Naive thymus-derived CD4-positive, alpha-beta T cell (primary cell): Measurements from ENCODE around the gene S100A14. TPM values are rescaled to one million over a fixed set of nuclear protein-coding genes. Genes with fewer than 3 reads are reported as not detected.

Experiments
- ATAC-seq: fragments of 150-1000 bp; cut with Tn5 transposase; 2 replicates; pipeline ENCODE4 v1.10.0; 2021; ENCODE audit warnings: mild to moderate bottlenecking, moderate library complexity
- CTCF ChIA-PET: fragments of 350-600 bp; sonication (Branson Sonifier 250); formaldehyde crosslinking; loops from one replicate; lab custom pipeline; 2021; ENCODE audit warnings: antibody characterized with exemption; lab: Charles Lee
- POLR2A ChIA-PET: fragments of 350-600 bp; sonication (Branson Sonifier 250); formaldehyde crosslinking; loops from one replicate; lab custom pipeline; 2021; ENCODE audit warnings: antibody characterized with exemption, inconsistent platforms; lab: Charles Lee
- DNase-seq, 9 donors: peaks; one replicate each; pipeline versions ENCODE4 v3.0.0 to v3.0.0-alpha.2; 2020 to 2022; ENCODE audit warnings: mixed read lengths in 1 of 9
- H3K27ac ChIP-seq: one replicate; pipeline ENCODE4 v1.7.0; 2013; ENCODE audit warnings: mild to moderate bottlenecking, low read depth, low read length, moderate library complexity
- H3K27me3 ChIP-seq, 2 donors: one replicate each; pipeline ENCODE4 v1.7.0; 2013; ENCODE audit warnings: low read length in 2 of 2, mild to moderate bottlenecking in 2 of 2, moderate library complexity in 2 of 2; ENCODE audit not compliant: control insufficient read depth in 2 of 2, insufficient read depth in 2 of 2
- H3K36me3 ChIP-seq, 3 experiments: 1 replicate in 2 of 3; 2 replicates in 1 of 3; pipeline ENCODE4 v1.7.0; 2013; ENCODE audit warnings: low read length in 3 of 3, mild to moderate bottlenecking in 3 of 3, moderate library complexity in 1 of 3; ENCODE audit not compliant: insufficient read depth in 3 of 3, control insufficient read depth in 2 of 3
- H3K4me1 ChIP-seq, 2 donors: one replicate each; pipeline ENCODE4 v1.7.0; 2013; ENCODE audit warnings: low read length in 2 of 2, mild to moderate bottlenecking in 2 of 2, moderate library complexity in 1 of 2; ENCODE audit not compliant: control insufficient read depth in 2 of 2, insufficient read depth in 2 of 2
- H3K4me3 ChIP-seq: 2 replicates; pipeline ENCODE4 v1.7.0; 2013; ENCODE audit warnings: mild to moderate bottlenecking, low read length
- H3K9me3 ChIP-seq, 3 experiments: 1 replicate in 2 of 3; 2 replicates in 1 of 3; pipeline ENCODE4 v1.7.0; 2013; ENCODE audit warnings: low read length in 3 of 3; ENCODE audit not compliant: control insufficient read depth in 2 of 3
- H3K27ac Mint-ChIP-seq, 9 donors: one replicate each; pipeline ENCODE4 v1.8.0; 2020 to 2022; ENCODE audit warnings: mixed read lengths in 9 of 9, mild to moderate bottlenecking in 8 of 9, moderate library complexity in 5 of 9, inconsistent platforms in 2 of 9
- H3K27me3 Mint-ChIP-seq, 5 donors: one replicate each; pipeline ENCODE4 v1.8.0; 2021 to 2022; ENCODE audit warnings: mixed read lengths in 5 of 5, mild to moderate bottlenecking in 1 of 5
- H3K36me3 Mint-ChIP-seq, 5 donors: one replicate each; pipeline ENCODE4 v1.8.0; 2020 to 2022; ENCODE audit warnings: mixed read lengths in 5 of 5, mild to moderate bottlenecking in 3 of 5, inconsistent platforms in 1 of 5
- H3K4me1 Mint-ChIP-seq, 7 donors: one replicate each; pipeline ENCODE4 v1.8.0; 2020 to 2022; ENCODE audit warnings: mixed read lengths in 7 of 7, mild to moderate bottlenecking in 3 of 7, inconsistent platforms in 1 of 7
- H3K4me3 Mint-ChIP-seq, 10 donors: one replicate each; pipeline ENCODE4 v1.8.0; 2020 to 2022; ENCODE audit warnings: mild to moderate bottlenecking in 10 of 10, mixed read lengths in 10 of 10, moderate library complexity in 6 of 10, inconsistent platforms in 2 of 10
- H3K9me3 Mint-ChIP-seq, 11 donors: one replicate each; pipeline ENCODE4 v1.8.0; 2020 to 2022; ENCODE audit warnings: mixed read lengths in 11 of 11, mild to moderate bottlenecking in 4 of 11, inconsistent platforms in 1 of 11, moderate library complexity in 1 of 11
- intact Hi-C, 2 donors: fragments of 100-400 bp; cut with micrococcal nuclease; formaldehyde crosslinking; loops; one replicate each; pipeline ENCODE4 v1.15.1; 2023
- polyA plus RNA-seq, 2 donors: library from polyadenylated mRNA; unstranded; fragments of 300-500 nt; fragmentation: Illumina TruSeq; gene quantifications; one replicate each; pipeline ENCODE4 v1.2.3, GENCODE V29; 2021
- total RNA-seq, 6 experiments: library from RNA in 5 of 6; stranded (reverse) in 5 of 6; gene quantifications; 1 replicate in 5 of 6; 2 replicates in 1 of 6; pipeline ENCODE4 v1.2.3 and lab custom pipeline; 2021 to 2026

S100A14 gene
- total and polyA plus RNA-seq, 7 experiments from 2014 or later: not detected

DNA sequence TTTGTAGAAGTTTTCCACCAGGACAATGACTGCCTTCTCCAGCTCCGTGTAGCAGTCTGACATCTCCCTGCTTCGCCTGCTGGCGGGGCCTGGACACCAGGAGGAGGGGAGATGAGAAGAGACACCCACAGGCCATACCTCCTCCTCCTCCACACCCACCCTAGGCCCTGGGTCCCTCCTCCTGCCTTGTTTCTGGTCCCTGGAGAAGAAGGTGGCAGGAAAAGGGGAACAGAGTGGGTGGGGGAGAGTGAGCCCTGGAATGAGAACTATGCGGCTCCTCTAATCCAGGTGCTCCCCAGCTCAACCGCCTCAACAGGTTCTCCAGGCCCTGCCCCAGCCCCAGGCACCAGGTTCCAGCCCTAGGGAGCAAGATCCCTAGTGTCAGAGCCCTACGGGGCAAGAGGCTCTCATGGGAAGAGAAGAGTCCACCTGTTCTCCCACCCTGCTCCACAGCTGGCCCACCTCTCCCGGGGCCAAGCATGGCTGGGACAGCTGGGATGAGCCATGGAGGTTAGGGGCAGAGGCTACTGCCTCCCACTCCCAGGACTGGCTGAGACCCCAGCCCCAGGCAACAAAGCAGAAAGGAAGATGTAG lies 7.9 kb downstream of the S100A14 start:
- ChIA-PET POLR2A (no interaction called here), CTCF (no interaction called here)
- H3K27ac Mint-ChIP-seq: no peak overlapping the region
- no peaks in the 10 kb centered on the region for H3K36me3 Mint-ChIP-seq
- H3K4me3 ChIP-seq: no peak overlapping the region
- no peaks in the 10 kb centered on the region for H3K27me3 ChIP-seq
- H3K27me3 Mint-ChIP-seq: peaks cover 0 to 11% (median 0%) of the 10 kb centered on the region in 5 donors
- H3K4me1 Mint-ChIP-seq: peaks cover 0 to 5% (median 0%) of the 10 kb centered on the region in 7 donors
- no peaks in the 10 kb centered on the region for H3K4me1 ChIP-seq
- H3K36me3 ChIP-seq: no peaks in the 10 kb centered on the region
- ATAC-seq (no peak), DNase-seq (no peak)
- intact Hi-C loops: no loop called here
- H3K27ac ChIP-seq: no peak overlapping the region
- no peaks in the 10 kb centered on the region for H3K9me3 ChIP-seq
- H3K9me3 Mint-ChIP-seq: no peaks in the 10 kb centered on the region
- no peak overlapping the region for H3K4me3 Mint-ChIP-seq

GRCh38 chr1:153607381-153607780 lies 8.7 kb downstream of the S100A14 start:
- ChIA-PET POLR2A (no interaction called here), CTCF (interaction anchor here (0.7 kb wide), 1 partner anchor 14 kb away, joined by 3 read pairs; no protein-coding TSS in a partner anchor)
- Mint-ChIP-seq H3K9me3 (no peaks in the 10 kb centered on the region), H3K36me3 (no peaks in the 10 kb centered on the region), H3K4me3 (no peak overlapping the region), H3K4me1 (peaks cover 0 to 11% (median 4%) of the 10 kb centered on the region in 7 donors), H3K27me3 (peaks cover 0 to 11% (median 0%) of the 10 kb centered on the region in 5 donors), H3K27ac (no peak overlapping the region)
- intact Hi-C loops: no loop called here
- ATAC-seq: no peak
- Histone ChIP-seq H3K9me3 (no peaks in the 10 kb centered on the region), H3K36me3 (no peaks in the 10 kb centered on the region), H3K4me3 (no peak overlapping the region), H3K27ac (no peak overlapping the region), H3K4me1 (no peaks in the 10 kb centered on the region), H3K27me3 (no peaks in the 10 kb centered on the region)
- DNase-seq: no peak

- peaks cover 0 to 15% (median 10%) of the 10 kb centered on the region in 7 donors for H3K4me1 Mint-ChIP-seq
Observed at GRCh38 chr1:153606194-153606593, 9.9 kb downstream of the S100A14 start.

DNA sequence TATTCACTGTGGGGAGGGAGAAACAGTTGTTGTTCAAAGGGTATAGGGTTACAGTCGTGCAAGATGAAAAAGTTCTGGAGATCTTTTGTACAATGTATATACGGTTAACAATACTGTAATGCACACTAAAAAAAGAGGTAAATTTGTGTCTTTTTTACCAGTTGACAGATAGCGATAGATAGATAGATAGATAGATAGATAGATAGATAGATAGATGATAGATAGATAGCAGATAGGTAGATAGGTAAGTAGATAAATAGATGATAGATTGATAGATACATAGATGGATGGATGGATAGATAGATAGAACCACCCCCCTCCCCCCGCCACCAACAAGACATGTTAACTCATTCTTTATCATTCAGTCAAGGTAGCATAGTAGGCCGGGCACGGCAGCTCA lies 13.4 kb downstream of the S100A14 start:
- no peaks in the 10 kb centered on the region for H3K36me3 ChIP-seq
- Mint-ChIP-seq H3K9me3 (no peaks in the 10 kb centered on the region), H3K4me1 (peaks cover 9 to 22% (median 17%) of the 10 kb centered on the region in 7 donors), H3K27me3 (peaks cover 0 to 11% (median 0%) of the 10 kb centered on the region in 5 donors), H3K36me3 (no peaks in the 10 kb centered on the region), H3K4me3 (no peak overlapping the region), H3K27ac (peak overlapping the region in 1 of 9 donors; percentile 1)
- no peaks in the 10 kb centered on the region for H3K27me3 ChIP-seq
- ChIA-PET POLR2A (no interaction called here), CTCF (no interaction called here)
- H3K9me3 ChIP-seq: no peaks in the 10 kb centered on the region
- H3K4me1 ChIP-seq: peaks cover 0 to 4% of the 10 kb centered on the region in 2 donors
- H3K4me3 ChIP-seq: no peak overlapping the region
- ATAC-seq: no peak
- H3K27ac ChIP-seq: no peak overlapping the region
- no peak for DNase-seq
- intact Hi-C loops: no loop called here

More at GRCh38 chr1:153606194-153606593, 9.9 kb downstream of the S100A14 start:
- Histone ChIP-seq H3K36me3 (no peaks in the 10 kb centered on the region), H3K27me3 (no peaks in the 10 kb centered on the region), H3K9me3 (no peaks in the 10 kb centered on the region), H3K4me3 (no peak overlapping the region), H3K27ac (no peak overlapping the region), H3K4me1 (no peaks in the 10 kb centered on the region)
- ChIA-PET POLR2A (no interaction called here), CTCF (no interaction called here)
- H3K27ac Mint-ChIP-seq: no peak overlapping the region
- H3K4me3 Mint-ChIP-seq: no peak overlapping the region
- peaks cover 0 to 11% (median 0%) of the 10 kb centered on the region in 5 donors for H3K27me3 Mint-ChIP-seq
- no peaks in the 10 kb centered on the region for H3K9me3 Mint-ChIP-seq
- no peak for DNase-seq
- no peak for ATAC-seq
- intact Hi-C loops: no loop called here
- no peaks in the 10 kb centered on the region for H3K36me3 Mint-ChIP-seq

GRCh38 chr1:153599847-153600246 lies 16.3 kb downstream of the S100A14 start:
- Mint-ChIP-seq H3K4me1 (peaks cover 9 to 28% (median 17%) of the 10 kb centered on the region in 7 donors), H3K36me3 (peaks cover 0 to under 1% (median 0%) of the 10 kb centered on the region in 5 donors)
- CTCF ChIA-PET: interaction anchor here (0.7 kb wide), 1 partner anchor 1619 kb away, joined by 3 read pairs; no protein-coding TSS in a partner anchor

GRCh38 chr1:153598309-153599172 lies 17.6 kb downstream of the S100A14 start:
- CTCF ChIA-PET: interaction anchor here (0.5 to 1.4 kb wide), 4 partner anchors 81 to 1618 kb away, joined by 3 to 7 read pairs (median 4); no protein-coding TSS in a partner anchor
- Mint-ChIP-seq H3K27ac (peak overlapping the region in 5 of 9 donors; percentile 21 to 80 (median 75)), H3K27me3 (no peaks in the 10 kb centered on the region), H3K9me3 (no peaks in the 10 kb centered on the region), H3K4me1 (peaks cover 9 to 28% (median 17%) of the 10 kb centered on the region in 7 donors), H3K36me3 (peaks cover 0 to 4% (median 0%) of the 10 kb centered on the region in 5 donors), H3K4me3 (peak overlapping the region in 1 of 10 donors; percentile 27)
- Histone ChIP-seq H3K4me3 (no peak overlapping the region), H3K9me3 (no peaks in the 10 kb centered on the region), H3K4me1 (peaks cover 0 to 4% of the 10 kb centered on the region in 2 donors), H3K27ac (no peak overlapping the region), H3K36me3 (no peaks in the 10 kb centered on the region), H3K27me3 (no peaks in the 10 kb centered on the region)
- POLR2A ChIA-PET: no interaction called here
- intact Hi-C loops: no loop called here
- peak; percentile 86 for ATAC-seq
- DNase-seq: peak in 5 of 9 donors; percentile 1 to 18 (median 12)

More at GRCh38 chr1:153599847-153600246, 16.3 kb downstream of the S100A14 start:
- no peak for DNase-seq
- no peaks in the 10 kb centered on the region for H3K9me3 Mint-ChIP-seq
- no peak overlapping the region for H3K4me3 ChIP-seq
- H3K4me3 Mint-ChIP-seq: no peak overlapping the region
- no peaks in the 10 kb centered on the region for H3K36me3 ChIP-seq
- H3K27me3 Mint-ChIP-seq: peaks cover 0 to 6% (median 0%) of the 10 kb centered on the region in 5 donors
- no peaks in the 10 kb centered on the region for H3K9me3 ChIP-seq
- intact Hi-C loops: no loop called here
- POLR2A ChIA-PET: no interaction called here
- H3K27ac Mint-ChIP-seq: no peak overlapping the region
- H3K27me3 ChIP-seq: no peaks in the 10 kb centered on the region
- H3K4me1 ChIP-seq: peaks cover 0 to 4% of the 10 kb centered on the region in 2 donors
- ATAC-seq: no peak
- no peak overlapping the region for H3K27ac ChIP-seq
